NCI-H2029 (cell line): ENCODE measurements around the gene FHIT.

Source experiments
- DNase-seq: peaks from one replicate; lab custom pipeline; 2025; lab: John Stamatoyannopoulos, UW

The FHIT gene

GRCh38 chr3:61169621-61170251, 81.5 kb downstream of the FHIT start:
- no peak for DNase-seq

GRCh38 chr3:61168286-61168685, 83.0 kb downstream of the FHIT start:
- no peak for DNase-seq

- no peak for DNase-seq
These were observed 88.3 kb downstream of the FHIT start for GRCh38 chr3:61162965-61163364.

- DNase-seq: no peak
These were observed 92.6 kb downstream of the FHIT start for GRCh38 chr3:61158667-61159066.

- peak; percentile 36 for DNase-seq
These were observed 93.0 kb downstream of the FHIT start for GRCh38 chr3:61158216-61158615.

- no peak for DNase-seq
These were observed 93.8 kb downstream of the FHIT start for GRCh38 chr3:61157414-61157813.

GRCh38 chr3:61155701-61156292, 95.5 kb downstream of the FHIT start:
- DNase-seq: no peak

- DNase-seq: no peak
These were observed 96.6 kb downstream of the FHIT start for GRCh38 chr3:61154457-61155198.

- no peak for DNase-seq
These were observed 99.2 kb downstream of the FHIT start for GRCh38 chr3:61152071-61152470.

- no peak for DNase-seq
These were observed 102.0 kb downstream of the FHIT start for GRCh38 chr3:61149236-61149635.

GRCh38 chr3:61146010-61146890, 105.0 kb downstream of the FHIT start:
- no peak for DNase-seq

- DNase-seq: no peak
These were observed 109.6 kb downstream of the FHIT start for GRCh38 chr3:61141697-61142096.

GRCh38 chr3:61141227-61141626, 110.0 kb downstream of the FHIT start:
- no peak for DNase-seq

- no peak for DNase-seq
These were observed 111.6 kb downstream of the FHIT start for GRCh38 chr3:61139686-61140085.

- DNase-seq: no peak
These were observed 112.9 kb downstream of the FHIT start for GRCh38 chr3:61138401-61138800.

GRCh38 chr3:61136191-61136590, 115.1 kb downstream of the FHIT start:
- no peak for DNase-seq

- DNase-seq: no peak
These were observed 116.7 kb downstream of the FHIT start for GRCh38 chr3:61134532-61134931.

GRCh38 chr3:61132062-61132461, 119.2 kb downstream of the FHIT start:
- DNase-seq: no peak

- no peak for DNase-seq
These were observed 132.4 kb downstream of the FHIT start for GRCh38 chr3:61118830-61119229.

GRCh38 chr3:61117045-61117898, 134.0 kb downstream of the FHIT start:
- peak; percentile 31 for DNase-seq

- no peak for DNase-seq
These were observed 136.8 kb downstream of the FHIT start for GRCh38 chr3:61114316-61114953.
